NCI-H345 treated with DMSO at 0.1 percent for 48 hours (cell line): ENCODE measurements around the gene C16orf87.
"Not testable (repeated sequence)": the region's sequence is repeated elsewhere in the genome, so short reads cannot be mapped to it uniquely, and the experiment has no call there.

Experiments used
- DNase-seq: peaks from one replicate; lab custom pipeline; 2025; ENCODE audit not compliant: unreplicated experiment; lab: John Stamatoyannopoulos, UW

The C16orf87 gene, protein sequence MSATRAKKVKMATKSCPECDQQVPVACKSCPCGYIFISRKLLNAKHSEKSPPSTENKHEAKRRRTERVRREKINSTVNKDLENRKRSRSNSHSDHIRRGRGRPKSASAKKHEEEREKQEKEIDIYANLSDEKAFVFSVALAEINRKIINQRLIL

GRCh38 chr16:46830902-46831647 lies at the start of gene C16orf87:
C16orf87 (minus strand) TSS chr16:46831180; CDS start chr16:46831149, 31 bp downstream.
- DNase-seq, result peak; percentile 62

GRCh38 chr16:46875243-46875642 lies 44.3 kb upstream of the C16orf87 start:
- DNase-seq, result no peak

- no peak for DNase-seq
Measured at GRCh38 chr16:46873201-46873600, 42.2 kb upstream of the C16orf87 start.

DNA sequence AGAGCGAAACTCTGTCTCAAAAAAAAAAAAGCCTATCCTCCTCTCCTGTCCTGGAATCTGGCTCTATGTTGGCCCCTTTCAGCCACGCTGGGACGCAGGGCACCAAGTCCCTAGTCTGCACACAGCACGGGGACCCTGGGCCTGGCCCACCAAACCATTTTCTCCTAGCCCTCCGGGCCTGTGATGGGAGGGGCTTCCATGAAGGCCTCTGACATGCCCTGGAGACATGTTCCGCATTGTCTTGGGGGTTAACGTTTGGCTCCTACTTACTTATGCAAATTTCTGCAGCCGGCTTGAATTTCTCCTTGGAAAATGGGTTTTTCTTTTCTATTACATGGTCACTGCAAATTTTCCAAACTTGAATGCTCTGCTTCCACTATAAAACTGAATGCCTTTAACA lies 40.6 kb upstream of the C16orf87 start:
- DNase-seq, result no peak

GRCh38 chr16:46868891-46869290 lies 37.9 kb upstream of the C16orf87 start:
- not testable (repeated sequence) for DNase-seq

DNA sequence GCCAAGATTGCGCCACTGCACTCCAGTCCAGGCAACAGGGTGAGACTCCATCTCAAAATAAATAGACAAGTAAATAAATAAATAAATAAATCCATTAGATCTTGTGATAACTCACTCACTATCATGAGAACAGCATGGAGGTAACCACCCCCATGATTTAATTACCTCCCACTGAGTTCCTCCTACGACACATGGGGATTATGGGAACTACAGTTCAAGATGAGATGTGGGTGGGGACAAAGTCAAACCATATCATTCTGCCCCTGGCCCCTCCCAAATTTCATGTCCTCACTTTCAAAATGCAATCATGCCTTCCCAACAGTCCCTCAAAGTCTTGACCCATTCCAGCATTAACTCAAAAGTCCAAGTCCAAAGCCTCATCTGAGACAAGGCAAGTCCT lies 36.5 kb upstream of the C16orf87 start:
- DNase-seq, result not testable (repeated sequence)

DNA sequence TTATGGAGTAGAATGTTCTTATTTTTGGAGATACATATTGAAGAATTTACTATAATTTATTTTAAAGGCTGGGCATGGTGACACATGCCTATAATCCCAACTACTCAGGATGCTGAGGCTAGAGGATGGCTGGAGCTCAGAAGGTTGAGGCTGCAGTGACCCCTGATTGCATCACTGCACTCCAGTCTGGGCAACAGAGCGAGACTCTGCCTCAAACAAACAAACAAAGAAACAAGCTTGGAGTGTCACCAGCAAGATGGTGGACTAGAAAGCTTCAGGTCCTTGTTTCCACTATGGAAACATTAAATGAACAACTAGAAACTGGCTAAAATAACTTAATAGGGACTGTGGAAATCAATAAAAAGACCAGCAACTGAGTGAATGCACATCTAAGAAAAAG lies 35.3 kb upstream of the C16orf87 start:
- no peak for DNase-seq

DNA sequence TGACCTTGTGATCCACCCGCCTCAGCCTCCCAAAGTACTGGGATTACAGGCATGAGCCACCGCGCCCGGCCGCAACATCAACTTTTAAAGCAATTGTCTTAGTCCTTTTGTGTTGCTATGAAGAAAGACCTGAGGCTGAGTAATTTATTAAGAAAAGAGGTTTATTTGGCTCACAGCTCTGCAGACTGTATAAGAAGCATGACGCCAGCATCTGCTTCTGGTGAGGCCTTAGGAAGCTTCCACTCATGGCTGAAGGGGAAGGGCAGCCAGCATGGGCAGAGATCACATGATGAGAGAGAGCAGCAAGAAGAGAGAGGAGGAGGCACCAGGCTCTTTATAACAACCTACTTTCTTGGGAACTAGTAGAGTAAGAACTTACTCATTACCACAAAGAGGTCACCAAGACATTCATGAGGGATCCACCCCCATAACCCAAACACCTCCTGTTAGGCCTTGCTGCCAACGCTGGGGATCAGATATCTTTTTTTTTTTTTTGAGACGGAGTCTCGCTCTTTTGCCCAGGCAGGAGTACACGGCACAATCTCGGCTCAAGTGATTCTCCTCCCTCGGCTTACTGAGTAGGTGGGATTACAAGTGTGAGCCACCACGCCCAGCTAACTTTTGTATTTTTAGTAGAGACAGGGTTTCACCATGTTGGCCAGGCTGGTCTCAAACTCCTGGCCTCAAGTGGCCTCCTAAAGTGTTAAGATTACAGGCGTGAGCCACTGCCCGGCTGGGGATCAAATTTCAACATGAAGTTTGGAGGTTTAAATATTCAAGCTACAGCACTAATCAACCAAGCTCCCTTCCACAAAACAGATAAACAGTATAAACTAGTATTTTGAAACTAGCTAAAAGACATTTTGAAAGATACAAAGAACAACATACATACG lies 31.8 kb upstream of the C16orf87 start:
- no peak for DNase-seq

- no peak for DNase-seq
Measured at GRCh38 chr16:46859719-46860152, 28.8 kb upstream of the C16orf87 start.

DNA sequence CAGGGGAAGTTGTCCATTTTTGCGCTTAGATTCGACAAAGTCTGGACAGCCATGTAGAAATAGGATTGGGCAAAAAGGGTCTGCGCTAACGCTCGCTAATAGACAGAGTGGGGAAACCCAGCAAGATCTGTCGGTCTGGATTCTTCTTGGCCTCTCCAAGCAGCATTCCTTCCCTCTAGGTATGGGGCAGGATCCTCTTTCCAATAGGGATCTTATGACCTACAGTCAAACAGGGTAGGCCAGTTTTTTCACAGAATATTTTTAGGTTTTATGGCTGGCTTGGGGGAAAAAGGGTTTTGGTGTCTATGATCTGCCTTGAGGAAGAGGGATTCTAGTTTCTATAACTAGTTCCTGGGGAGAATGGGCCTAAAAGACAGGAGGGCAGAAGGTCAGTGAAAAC lies 27.2 kb upstream of the C16orf87 start:
- no peak for DNase-seq

GRCh38 chr16:46857368-46857945 lies 26.5 kb upstream of the C16orf87 start:
- no peak for DNase-seq

DNA sequence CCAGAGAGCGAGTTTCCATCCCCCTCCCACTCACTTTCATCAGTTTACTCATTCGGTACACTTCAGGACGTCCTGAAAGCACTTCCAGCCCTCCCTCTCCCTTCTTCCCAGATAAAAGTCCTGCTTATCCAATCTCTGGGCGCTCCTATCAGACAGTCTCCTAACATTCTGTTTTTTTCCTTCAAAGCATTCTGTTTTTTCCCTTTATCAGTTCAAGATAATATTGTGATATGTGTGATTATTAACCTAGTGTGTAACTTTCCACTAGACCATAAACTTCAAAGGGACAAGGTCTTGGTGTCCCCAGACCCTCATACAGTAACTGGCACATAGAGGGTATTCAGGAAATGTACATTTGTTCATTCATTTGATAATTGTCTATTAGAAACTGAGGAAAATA lies 24.4 kb upstream of the C16orf87 start:
- no peak for DNase-seq

DNA sequence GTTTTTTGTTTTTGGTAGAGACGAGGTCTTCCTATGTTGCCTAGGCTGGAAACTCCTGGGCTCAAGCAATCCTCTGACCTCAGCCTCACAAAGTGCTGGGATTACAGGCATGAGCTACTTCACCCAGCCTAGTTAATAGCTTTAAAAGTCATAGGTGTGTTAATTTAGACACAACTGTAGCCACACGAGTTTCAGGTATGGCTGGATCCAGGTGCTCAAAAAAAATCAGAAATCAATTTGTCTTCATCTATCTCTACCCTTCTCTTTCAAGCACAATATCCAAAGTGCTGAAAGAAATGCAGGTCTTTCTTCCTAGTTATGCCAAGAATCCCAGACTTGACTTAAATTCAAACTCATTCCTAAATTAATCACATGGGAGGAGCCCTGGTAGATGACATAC lies 23.9 kb upstream of the C16orf87 start:
- no peak for DNase-seq

DNA sequence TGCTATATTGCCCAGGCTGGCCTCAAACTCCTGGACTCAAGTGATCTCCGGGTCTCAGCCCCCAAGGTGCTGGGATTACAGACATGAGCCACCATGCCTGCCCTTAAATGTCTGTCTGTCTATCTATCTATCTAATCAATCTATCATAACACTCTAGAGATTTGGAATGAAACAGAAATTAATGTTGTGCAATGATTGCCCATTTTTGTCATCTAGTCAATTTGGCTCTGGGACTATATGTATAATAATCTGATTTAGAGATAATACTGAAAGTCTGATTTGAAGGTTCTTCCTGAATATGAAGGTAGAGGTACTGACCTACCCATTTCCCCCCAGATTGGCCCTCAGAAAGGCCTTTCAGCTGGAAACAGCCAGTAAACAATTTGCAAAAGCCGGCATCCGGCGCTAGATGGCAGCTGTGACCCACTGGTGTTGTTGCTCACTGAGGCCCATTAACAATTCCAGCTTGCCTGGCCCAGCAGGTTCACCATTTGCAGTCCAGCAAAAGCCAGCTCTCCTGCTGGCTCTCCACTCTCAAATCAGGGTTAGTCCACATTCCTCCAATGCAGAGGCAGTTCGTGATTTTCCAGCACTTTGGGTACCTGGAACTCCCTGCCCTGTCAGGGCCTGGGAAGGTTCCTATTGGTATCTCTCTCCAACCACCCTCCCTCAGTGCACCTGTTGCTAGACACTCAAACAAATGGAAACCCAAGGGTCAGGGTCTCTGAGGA lies 22.9 kb upstream of the C16orf87 start:
- DNase-seq, result peak; percentile 16

DNA sequence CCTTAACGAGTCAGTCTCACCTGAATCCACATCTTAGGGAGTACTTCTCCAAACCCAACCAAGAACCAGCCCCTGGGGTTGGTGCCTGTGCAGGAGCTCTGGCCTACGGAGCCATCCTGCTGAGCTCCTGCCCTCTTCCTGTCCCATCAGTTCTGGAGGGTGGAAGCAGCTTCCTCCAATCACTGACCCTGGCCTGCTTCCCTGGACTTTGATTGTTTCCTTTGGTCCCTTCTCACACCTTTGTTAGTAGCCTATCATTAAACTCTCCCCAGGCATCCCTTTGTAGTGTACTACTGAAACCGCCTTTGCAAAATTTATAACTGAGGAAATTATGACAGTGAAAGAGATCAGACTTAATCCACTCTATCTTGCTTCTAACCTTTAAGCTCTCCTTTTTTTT lies 21.1 kb upstream of the C16orf87 start:
- no peak for DNase-seq

- DNase-seq, result no peak
Measured at GRCh38 chr16:46850619-46851555, 19.9 kb upstream of the C16orf87 start.

DNA sequence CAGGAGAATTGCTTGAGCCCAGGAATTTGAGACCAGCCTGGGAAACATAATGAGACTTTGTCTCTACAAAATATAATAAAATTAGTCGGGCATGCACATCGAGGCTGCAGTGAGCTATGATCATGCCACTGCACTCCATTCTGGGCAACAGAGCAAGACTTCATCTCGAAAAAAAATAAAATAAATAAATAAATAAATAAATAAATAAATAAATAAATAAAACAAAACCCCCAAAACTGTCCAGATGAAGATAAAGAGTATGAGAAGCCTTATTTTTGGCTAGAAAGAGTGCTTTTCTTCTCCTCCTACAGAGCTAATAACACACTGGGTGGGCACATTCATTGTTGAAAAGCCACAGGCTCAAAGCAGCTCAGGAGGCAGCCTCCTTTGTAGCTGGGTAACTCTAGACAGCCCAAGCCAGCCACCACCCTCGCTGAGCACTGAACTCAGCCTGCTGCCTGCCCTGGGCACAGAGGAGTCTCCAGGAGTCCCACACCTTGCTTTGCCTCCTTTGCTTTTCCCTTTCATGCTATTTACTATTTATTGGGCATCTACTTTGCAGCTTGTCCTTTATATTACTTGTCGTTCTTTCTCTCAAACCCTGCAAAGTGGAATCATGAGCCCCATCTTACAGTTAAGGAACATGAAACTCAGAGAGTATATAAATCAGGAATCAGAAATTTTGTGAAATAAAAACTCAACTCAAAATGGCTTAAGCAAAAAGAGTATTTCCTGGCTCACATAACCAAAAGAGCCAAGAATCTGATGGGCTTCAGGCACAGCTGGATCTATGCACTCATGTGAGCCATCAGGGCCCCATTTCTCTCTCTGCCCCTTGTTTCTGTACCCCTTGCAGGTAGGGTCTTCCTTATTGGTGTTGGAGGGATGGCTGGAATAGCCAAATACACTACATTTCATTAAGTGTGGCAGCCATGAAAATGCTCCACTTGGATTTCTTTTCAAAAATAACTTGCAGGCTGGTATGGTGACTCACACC lies 18.1 kb upstream of the C16orf87 start:
- DNase-seq, result no peak

GRCh38 chr16:46845952-46846351 lies 15.0 kb upstream of the C16orf87 start:
- no peak for DNase-seq
